Measurements from ENCODE around the gene OLFML2B.

Gene OLFML2B

DNA sequence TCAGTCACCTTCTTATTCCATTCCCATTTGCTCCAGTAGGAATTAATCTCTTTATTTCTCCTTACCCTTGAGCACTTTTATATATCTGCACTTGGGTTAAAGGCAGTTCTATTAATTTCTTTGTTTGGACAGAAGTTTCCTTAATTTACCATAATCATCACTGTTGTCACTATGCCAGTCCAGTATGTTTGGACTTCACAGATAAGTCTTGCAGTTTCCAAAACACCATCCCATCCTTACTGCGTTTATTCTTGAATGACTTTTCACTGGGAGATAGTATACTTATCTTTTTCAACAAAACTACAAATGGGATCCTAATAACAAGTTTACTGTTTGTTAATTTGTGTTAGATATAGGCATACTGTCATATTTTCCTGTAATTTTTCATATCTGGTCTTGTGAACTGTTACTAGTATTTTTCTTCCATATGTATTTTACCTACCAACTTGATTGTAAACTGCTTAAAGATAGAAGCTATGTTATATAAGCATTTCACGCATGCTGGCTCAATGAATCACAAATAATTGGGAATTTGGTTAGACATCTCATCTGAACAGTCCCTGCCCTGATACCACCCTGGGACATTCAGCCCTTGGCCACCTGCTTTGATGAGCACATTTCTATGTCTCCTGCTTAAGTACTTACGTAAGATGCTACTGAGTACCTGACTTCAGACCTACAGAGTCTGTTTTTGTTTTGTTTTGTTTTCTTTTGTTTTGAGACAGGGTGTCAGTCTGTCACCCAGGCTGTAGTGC lies 78.2 kb downstream of the OLFML2B start:
- DNase-seq (ENCODE audit: low read depth) = no peak

DNA sequence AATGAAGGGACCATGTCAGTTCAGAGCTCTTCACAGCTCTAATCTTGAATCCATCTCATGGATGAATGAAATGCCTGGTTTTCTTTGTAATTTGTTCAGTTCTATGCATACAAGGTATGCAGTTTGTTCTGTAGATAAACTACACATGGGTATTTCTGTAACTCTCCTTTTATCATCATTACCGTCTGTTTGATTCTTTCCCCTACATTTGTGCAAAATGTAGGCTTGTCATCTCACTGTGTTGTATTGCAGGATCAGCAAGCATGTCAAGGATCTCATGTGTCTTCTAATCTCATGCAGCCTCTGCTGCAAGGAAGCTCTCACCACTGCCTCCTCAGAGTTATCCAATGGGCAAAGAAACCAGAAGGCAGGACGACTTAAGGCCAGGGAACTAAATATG lies 79.3 kb downstream of the OLFML2B start:
- no peak for DNase-seq (ENCODE audit: low read depth)

DNA sequence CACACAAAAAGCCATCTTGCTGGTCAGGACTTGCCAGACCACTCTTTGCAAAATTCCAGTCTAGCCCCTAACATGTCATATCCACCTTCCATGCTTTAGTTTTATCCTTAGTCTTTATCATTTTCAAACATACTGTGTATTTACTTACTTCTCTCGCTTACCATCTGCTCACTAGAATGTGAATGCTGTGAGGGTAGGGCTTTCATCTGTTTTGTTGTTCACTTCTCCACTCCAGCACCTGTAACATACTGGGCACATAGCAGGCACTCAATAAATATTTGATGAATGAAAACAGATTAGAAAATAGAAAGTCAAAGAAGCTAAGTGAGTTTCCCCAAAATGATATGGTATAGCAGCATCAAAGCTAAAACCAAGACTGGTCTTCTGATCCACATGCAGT lies 79.9 kb downstream of the OLFML2B start:
- no peak for DNase-seq (ENCODE audit: low read depth)

DNA sequence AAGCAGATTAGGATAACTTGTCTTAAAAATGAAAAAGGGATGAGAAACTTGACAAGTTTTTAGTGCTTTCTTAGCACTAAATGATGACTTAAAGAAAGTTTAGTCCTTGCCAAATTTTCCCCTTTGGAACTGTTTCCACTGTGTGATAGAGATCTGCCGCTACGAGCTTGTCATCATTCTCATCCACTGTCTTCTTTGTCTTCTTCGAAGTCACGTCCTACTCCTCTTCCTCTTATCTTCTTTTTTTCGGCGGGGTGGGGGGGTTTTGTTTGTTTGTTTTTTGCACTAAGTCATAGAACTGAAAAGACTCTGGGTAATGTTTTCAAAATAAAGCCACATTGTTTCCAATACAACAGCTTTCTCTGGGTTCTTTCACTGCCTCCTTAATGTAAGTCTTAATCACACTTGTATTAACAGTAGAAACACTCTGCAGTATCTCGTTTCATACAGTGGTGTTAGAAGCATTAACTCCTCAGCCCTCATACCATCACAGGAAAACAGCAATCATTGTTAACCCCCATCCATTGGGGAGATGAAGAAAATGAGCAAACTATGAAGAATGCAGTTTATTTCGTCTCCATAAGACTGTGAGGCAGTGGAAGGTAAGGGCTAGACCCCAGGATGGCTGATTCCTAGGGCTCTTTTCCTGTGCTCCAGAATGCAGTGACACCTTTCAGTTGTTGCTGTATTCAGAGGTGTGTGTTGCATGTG lies 81.8 kb downstream of the OLFML2B start:
- DNase-seq (ENCODE audit: low read depth) = no peak

DNA sequence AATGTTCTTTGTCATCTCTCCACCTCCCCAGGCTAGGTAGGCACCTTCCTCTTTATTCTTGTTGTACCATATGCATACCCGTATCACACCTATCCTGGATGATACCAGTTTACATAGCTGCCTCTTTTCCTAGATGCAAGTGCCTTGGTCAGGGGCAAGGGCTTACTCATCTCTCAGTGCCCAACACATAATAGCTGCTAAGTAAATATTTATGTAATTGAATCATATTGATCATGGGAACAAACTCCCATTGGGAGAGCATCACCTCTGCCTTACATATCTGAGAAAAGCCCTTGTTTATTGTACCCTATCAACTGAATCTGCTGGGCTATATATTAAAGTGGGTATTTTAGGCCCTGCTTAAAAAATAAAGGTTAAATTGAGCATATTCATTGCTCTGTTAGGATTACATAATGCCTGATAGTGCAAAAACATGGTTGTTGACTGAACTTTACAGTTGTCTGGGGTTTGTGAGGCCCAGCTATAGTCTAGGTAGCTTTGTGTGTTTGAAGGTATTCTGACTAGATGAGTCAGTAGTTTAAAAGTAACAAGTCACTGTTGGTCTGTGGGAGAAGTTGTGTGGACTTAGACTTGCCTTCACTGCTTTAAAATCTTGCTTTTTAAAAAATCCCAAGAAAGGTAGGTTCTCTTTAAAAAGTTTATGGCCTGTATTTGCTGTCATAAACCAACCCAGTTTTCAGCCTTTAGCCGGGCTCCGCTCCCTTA lies 82.6 kb downstream of the OLFML2B start:
- DNase-seq (ENCODE audit: low read depth) = no peak

DNA sequence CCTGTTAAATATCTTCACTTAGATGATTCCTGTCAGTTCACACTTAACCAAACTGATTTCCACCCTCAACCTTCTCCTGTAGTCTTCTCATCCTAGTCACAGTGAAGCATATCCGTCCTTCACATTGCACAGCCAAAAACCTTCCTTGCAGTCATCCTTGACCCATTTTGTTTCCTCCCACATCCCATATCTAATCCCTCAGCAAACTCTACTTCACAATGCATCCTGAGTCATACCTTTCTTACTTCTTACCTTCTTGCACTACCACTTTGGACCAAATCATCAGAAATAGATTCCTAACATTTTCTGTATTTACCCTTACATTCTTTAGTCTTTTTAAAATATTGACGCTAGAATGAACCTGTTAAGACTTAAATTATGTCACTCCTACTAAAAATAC lies 86.9 kb downstream of the OLFML2B start:
- DNase-seq (ENCODE audit: low read depth) = no peak

DNA sequence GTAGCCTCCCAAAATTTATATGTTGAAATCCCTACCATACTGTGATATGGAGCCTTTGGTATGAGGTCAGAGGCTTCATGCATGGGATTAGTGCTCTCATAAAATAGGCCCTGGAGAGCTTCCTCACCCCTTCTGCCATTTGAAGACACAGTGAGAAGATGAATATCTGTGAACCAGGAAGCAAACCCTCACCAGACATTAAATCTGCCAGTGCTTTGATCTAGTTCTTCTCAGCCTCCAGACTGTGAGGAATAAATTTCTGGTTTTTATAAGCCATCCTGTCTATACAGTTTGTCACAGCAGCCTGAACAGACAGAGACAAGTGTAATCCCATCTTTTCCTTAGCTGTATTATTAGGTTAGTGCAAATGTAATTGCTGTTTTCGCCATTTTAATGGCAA lies 88.4 kb downstream of the OLFML2B start:
- DNase-seq (ENCODE audit: low read depth) = no peak

DNA sequence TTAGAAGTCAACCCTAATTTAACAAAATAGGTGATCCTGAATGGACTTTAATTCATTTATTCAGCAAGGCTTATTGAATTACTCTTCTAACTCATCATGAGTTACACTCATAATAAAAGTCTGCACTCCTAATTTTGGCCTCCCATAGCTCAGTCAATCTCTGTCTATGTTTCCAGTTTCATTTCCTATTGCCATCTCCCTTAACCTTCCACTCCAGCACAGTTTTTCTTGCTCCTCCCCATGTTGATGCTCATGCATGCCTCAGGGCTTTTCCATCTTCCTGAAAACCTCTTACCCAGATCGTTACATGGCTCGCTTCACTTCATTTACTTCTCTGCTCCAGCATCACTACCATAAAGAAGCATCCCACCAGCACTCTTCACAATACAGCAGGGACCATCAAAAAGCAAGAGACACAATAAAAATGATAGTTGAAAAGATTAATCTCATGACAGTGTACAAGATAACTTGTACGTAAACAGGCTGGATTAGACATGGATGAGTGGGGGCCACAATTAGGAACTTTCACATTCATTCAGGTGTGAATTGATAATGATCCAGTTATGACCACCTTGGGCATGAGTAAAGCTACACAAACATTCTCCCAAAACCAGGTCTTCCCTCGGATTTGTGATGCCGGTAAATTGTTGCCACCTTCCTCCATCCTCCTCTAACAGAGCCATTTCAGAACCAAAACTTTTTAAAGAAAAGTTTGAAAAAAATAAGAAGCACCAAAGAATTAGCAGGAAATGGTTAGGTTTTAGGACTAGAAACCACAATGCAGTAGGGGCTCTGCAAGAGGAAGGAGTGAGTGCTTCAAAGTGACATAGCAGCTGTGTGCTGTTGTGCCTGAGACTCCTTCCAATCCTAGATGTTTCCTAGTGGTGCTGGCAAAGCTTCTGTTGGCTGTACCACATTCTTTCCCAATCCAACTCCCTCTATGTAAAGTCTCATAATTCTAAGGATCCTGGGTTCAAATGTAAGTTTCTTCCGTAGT lies 89.8 kb downstream of the OLFML2B start:
- DNase-seq (ENCODE audit: low read depth) = no peak
